D721Med (cell line): ENCODE results near the gene RCOR3.
"Not testable (repeated sequence)": the region's sequence is repeated elsewhere in the genome, so short reads cannot be mapped to it uniquely, and the experiment has no call there.

Experiments used
- DNase-seq: peaks from one replicate; pipeline ENCODE4 v3.0.0; 2011; ENCODE audit warnings: low spot score; ENCODE audit not compliant: insufficient read length
- FAIRE-seq: peaks from 2 replicates; lab custom pipeline; 2011; peaks lifted over from hg19 to GRCh38; lab: Jason Lieb, UNC
- CTCF ChIP-seq: IDR thresholded peaks from 2 replicates; pipeline ENCODE4 v1.5.1; 2012; ENCODE audit warnings: mild to moderate bottlenecking, control low read depth; ENCODE audit not compliant: insufficient read depth; ENCODE audit errors: missing control alignments

Gene RCOR3

GRCh38 chr1:211348547-211348946, 89.4 kb downstream of the RCOR3 start:
- DNase-seq (no peak), FAIRE-seq (no peak)
- no peak for TF ChIP-seq CTCF

GRCh38 chr1:211349741-211350140, 90.6 kb downstream of the RCOR3 start:
- no peak for TF ChIP-seq CTCF
- DNase-seq (no peak), FAIRE-seq (no peak)

GRCh38 chr1:211352055-211352454, 92.9 kb downstream of the RCOR3 start:
- DNase-seq = not testable (repeated sequence)

GRCh38 chr1:211352465-211352864, 93.3 kb downstream of the RCOR3 start:
- TF ChIP-seq CTCF = no peak
- FAIRE-seq (no peak), DNase-seq (no peak)

More at GRCh38 chr1:211352055-211352454, 92.9 kb downstream of the RCOR3 start:
- not testable (repeated sequence) for FAIRE-seq

- DNase-seq (no peak), FAIRE-seq (peak; percentile 44)
- peak; percentile 75 for TF ChIP-seq CTCF
Observed at GRCh38 chr1:211352985-211353515, 93.9 kb downstream of the RCOR3 start.

GRCh38 chr1:211353562-211354212, 94.5 kb downstream of the RCOR3 start:
- no peak for DNase-seq
- FAIRE-seq = no peak
- no peak for TF ChIP-seq CTCF

GRCh38 chr1:211355873-211356272, 96.7 kb downstream of the RCOR3 start:
- FAIRE-seq (no peak), DNase-seq (no peak)
- TF ChIP-seq CTCF = no peak
